HCT116 (cell line): ENCODE measurements around the gene C2CD3. TPM values are rescaled to one million over a fixed set of nuclear protein-coding genes. Genes with fewer than 3 reads are reported as not detected.

Source experiments
- ATAC-seq: fragments of 200-7000 bp; cut with Tn5 transposase; 2 replicates; pipeline ENCODE4 v1.9.1; 2020; ENCODE audit warnings: mild to moderate bottlenecking, moderate library complexity
- BruUV-seq: library from RNA; stranded (reverse); fragments of 400-500 nt; replicated peaks from 2 replicates; lab custom pipeline; 2021; lab: Mats Ljungman, UMichigan
- CTCF ChIA-PET: fragments of 300-600 bp; sonication (Branson Sonifier 250); formaldehyde crosslinking; loops from one replicate; lab custom pipeline; 2021; ENCODE audit warnings: antibody characterized with exemption; lab: Charles Lee
- POLR2A ChIA-PET: fragments of 300-600, 350-600 bp; sonication (Branson Sonifier 250); formaldehyde crosslinking; loops from one replicate; lab custom pipeline; 2021; ENCODE audit warnings: antibody characterized with exemption; lab: Charles Lee
- RAD21 ChIA-PET, 2 experiments: fragments of 300-600 bp; sonication (Branson Sonifier 250); formaldehyde crosslinking; loops; one replicate each; lab custom pipeline; 2023; ENCODE audit warnings: low total read pairs in 2 of 2; ENCODE audit not compliant: uncharacterized antibody in 2 of 2, unreplicated experiment in 2 of 2, low non-redundant PET in 1 of 2; lab: Charles Lee
- DNase-seq: peaks from one replicate; pipeline ENCODE4 v3.0.0-alpha.2; 2010; ENCODE audit warnings: low read depth, low spot score
- H2AFZ ChIP-seq: fragments of 200-600 bp; shearing (Covaris generic), sonication (generic); 2 replicates; pipeline ENCODE4 v1.6.1; 2017; ENCODE audit warnings: low read depth, mixed run types, mixed read lengths, antibody characterized with exemption, low read length; ENCODE audit not compliant: poor library complexity, severe bottlenecking
- H3K27ac ChIP-seq: 2 replicates; pipeline ENCODE4 v1.5.1; 2012; ENCODE audit warnings: low read depth, low read length
- H3K27me3 ChIP-seq: fragments of 200-600 bp; sonication (generic); 2 replicates; pipeline ENCODE4 v1.6.1; 2016; ENCODE audit warnings: mixed run types, low read length, mixed read lengths; ENCODE audit not compliant: insufficient read depth
- H3K36me3 ChIP-seq, 2 experiments: fragments of 200-500 bp in 1 of 2; fragments of 200-600 bp in 1 of 2; sonication (Bioruptor generic) in 1 of 2; sonication (generic) in 1 of 2; 2 replicates each; pipeline versions ENCODE4 v1.5.1 to v1.6.1; 2014 to 2016; ENCODE audit warnings: low read length in 2 of 2, inconsistent platforms in 1 of 2, mixed read lengths in 1 of 2, mixed run types in 1 of 2; ENCODE audit not compliant: insufficient read depth in 2 of 2, control insufficient read depth in 1 of 2
- H3K4me1 ChIP-seq, 2 experiments: fragments of 200-600 bp in 1 of 2; sonication (generic) in 1 of 2; 2 replicates each; pipeline versions ENCODE4 v1.5.1 to v1.6.1; 2012 to 2017; ENCODE audit warnings: low read length in 2 of 2, inconsistent platforms in 1 of 2, mild to moderate bottlenecking in 1 of 2, mixed read lengths in 1 of 2, mixed run types in 1 of 2, moderate library complexity in 1 of 2; ENCODE audit not compliant: insufficient read depth in 2 of 2, control insufficient read depth in 1 of 2
- H3K4me2 ChIP-seq: fragments of 200-600 bp; sonication (generic); 2 replicates; pipeline ENCODE4 v1.6.1; 2017; ENCODE audit warnings: mixed run types, low read length, mixed read lengths
- H3K4me3 ChIP-seq, 2 experiments: fragments of 200-600 bp in 1 of 2; sonication (generic) in 1 of 2; replicated peaks in 1 of 2; 2 replicates each; pipeline ENCODE4 v1.5.1; 2011 to 2016; ENCODE audit warnings: low read length in 2 of 2, control low read depth in 1 of 2, low read depth in 1 of 2, mild to moderate bottlenecking in 1 of 2, mixed read lengths in 1 of 2, mixed run types in 1 of 2
- H3K79me2 ChIP-seq: fragments of 200-600 bp; sonication (generic); 2 replicates; pipeline ENCODE4 v1.6.1; 2017; ENCODE audit warnings: mild to moderate bottlenecking, mixed run types, low read length, moderate library complexity, mixed read lengths; ENCODE audit not compliant: insufficient read depth
- H3K9ac ChIP-seq: fragments of 200-600 bp; sonication (generic); 2 replicates; pipeline ENCODE4 v1.6.1; 2016; ENCODE audit warnings: low read length, mixed read lengths
- H3K9me2 ChIP-seq: fragments of 200-600 bp; sonication (generic), shearing (Covaris generic); 2 replicates; pipeline ENCODE4 v1.6.1; 2017; ENCODE audit warnings: mixed run types, mild to moderate bottlenecking, moderate library complexity; ENCODE audit not compliant: insufficient read depth
- H3K9me3 ChIP-seq, 2 experiments: fragments of 200-500 bp in 1 of 2; fragments of 200-600 bp in 1 of 2; sonication (Bioruptor generic) in 1 of 2; sonication (generic) in 1 of 2; 2 replicates each; pipeline ENCODE4 v1.6.1; 2014 to 2017; ENCODE audit warnings: low read length in 2 of 2, mixed read lengths in 2 of 2, inconsistent platforms in 1 of 2, low read depth in 1 of 2, mild to moderate bottlenecking in 1 of 2, mixed run types in 1 of 2, moderate library complexity in 1 of 2; ENCODE audit not compliant: control insufficient read depth in 1 of 2, insufficient read depth in 1 of 2
- H4K20me1 ChIP-seq: fragments of 200-600 bp; sonication (generic), shearing (Covaris generic); 2 replicates; pipeline ENCODE4 v1.6.1; 2017; ENCODE audit warnings: mixed run types, mild to moderate bottlenecking, moderate library complexity; ENCODE audit not compliant: insufficient read depth
- ATF3 ChIP-seq: IDR thresholded peaks from 2 replicates; pipeline ENCODE4 v1.6.1; 2012
- CBX3 ChIP-seq: IDR thresholded peaks from 2 replicates; pipeline ENCODE4 v1.6.1; 2012; ENCODE audit warnings: low read depth
- CEBPB ChIP-seq: IDR thresholded peaks from 2 replicates; pipeline ENCODE4 v1.6.1; 2012; ENCODE audit warnings: low read depth
- FOSL1 ChIP-seq: IDR thresholded peaks from 2 replicates; pipeline ENCODE4 v1.6.1; 2012; ENCODE audit warnings: low read depth
- JUND ChIP-seq: IDR thresholded peaks from 2 replicates; pipeline ENCODE4 v1.6.1; 2012
- POLR2AphosphoS5 ChIP-seq: IDR thresholded peaks from 2 replicates; pipeline ENCODE4 v1.6.1; 2011; ENCODE audit warnings: mild to moderate bottlenecking, low read depth, low read length, moderate library complexity
- RAD21 ChIP-seq: IDR thresholded peaks from 2 replicates; pipeline ENCODE4 v1.6.1; 2012; ENCODE audit warnings: low read depth, mild to moderate bottlenecking
- SIN3A ChIP-seq: IDR thresholded peaks from 2 replicates; pipeline ENCODE4 v1.6.1; 2012; ENCODE audit warnings: low read depth
- SRF ChIP-seq: IDR thresholded peaks from 2 replicates; pipeline ENCODE4 v1.6.1; 2012; ENCODE audit warnings: low read depth
- TCF7L2 ChIP-seq: IDR thresholded peaks from 2 replicates; pipeline ENCODE4 v1.7.0; 2011; ENCODE audit warnings: borderline replicate concordance, inconsistent platforms; ENCODE audit not compliant: insufficient read depth, insufficient read length; ENCODE audit errors: extremely low read depth
- YY1 ChIP-seq: IDR thresholded peaks from 2 replicates; pipeline ENCODE4 v1.6.1; 2011; ENCODE audit warnings: low read length, low read depth, moderate library complexity, mild to moderate bottlenecking; ENCODE audit not compliant: insufficient replicate concordance; ENCODE audit errors: extremely low read depth
- ZBTB33 ChIP-seq: IDR thresholded peaks from 2 replicates; pipeline ENCODE4 v1.6.1; 2011; ENCODE audit warnings: mild to moderate bottlenecking, low read length, moderate library complexity; ENCODE audit not compliant: insufficient replicate concordance; ENCODE audit errors: extremely low read depth
- ZNF274 ChIP-seq: fragments of 200-500 bp; sonication (Bioruptor generic); IDR thresholded peaks from 2 replicates; pipeline ENCODE4 v1.6.1; 2014; ENCODE audit warnings: mild to moderate bottlenecking, low read depth, low read length, inconsistent platforms
- intact Hi-C: fragments of 100-400 bp; cut with micrococcal nuclease; formaldehyde crosslinking; loops from 2 replicates; pipeline ENCODE4 v1.10.0; 2022
- total RNA-seq: library from RNA; stranded (reverse); gene quantifications from one replicate; pipeline ENCODE4 v1.2.1, GENCODE V29; 2021; ENCODE audit not compliant: unreplicated experiment
- TF ChIP-seq, protein P1 (sequence below), 3 experiments: fragments of 200-600 bp in 1 of 3; sonication (generic) in 1 of 3; IDR thresholded peaks in 2 of 3; conservative IDR thresholded peaks in 1 of 3; 2 replicates each; pipeline ENCODE4 v1.5.1; 2012 to 2017; ENCODE audit warnings: low read depth in 2 of 3, low read length in 2 of 3, antibody characterized with exemption in 1 of 3, borderline replicate concordance in 1 of 3, control low read depth in 1 of 3, mild to moderate bottlenecking in 1 of 3, mixed read lengths in 1 of 3, mixed run types in 1 of 3, moderate library complexity in 1 of 3; ENCODE audit not compliant: insufficient read depth in 1 of 3
- TF ChIP-seq, protein P2 (sequence below): IDR thresholded peaks from 2 replicates; pipeline ENCODE4 v1.6.1; 2012; ENCODE audit warnings: low read depth

The C2CD3 gene
- total RNA-seq, 1 experiment from 2014 or later = 30.6 TPM

DNA sequence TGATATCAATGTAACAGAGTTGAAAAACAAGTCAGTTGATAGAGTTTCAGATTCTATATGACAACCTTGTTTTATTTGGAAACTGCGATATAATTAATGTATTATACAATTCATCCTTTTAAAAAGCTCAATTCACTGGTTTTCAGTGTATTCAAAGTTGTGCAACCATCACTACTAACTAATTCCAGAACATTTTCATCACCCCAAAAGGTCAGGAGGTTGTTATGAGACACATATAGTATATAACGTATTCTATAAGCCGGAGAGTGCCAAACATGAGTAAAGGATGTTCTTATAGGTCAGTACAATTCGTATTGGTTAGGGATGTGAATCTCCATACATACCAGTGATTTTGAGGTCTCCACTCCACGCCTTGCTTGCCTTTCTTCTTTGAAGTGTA lies 121.8 kb downstream of the C2CD3 start:
- intact Hi-C loops = no loop called here
- no peaks in the 10 kb centered on the region for H4K20me1 ChIP-seq
- no peak for ATAC-seq
- H3K27me3 ChIP-seq = no peaks in the 10 kb centered on the region
- CTCF ChIA-PET = no interaction called here
- H3K27ac ChIP-seq = no peak overlapping the region
- no peaks in the 10 kb centered on the region for H3K9me2 ChIP-seq
- no peak overlapping the region for H2AFZ ChIP-seq
- no peaks in the 10 kb centered on the region for H3K79me2 ChIP-seq
- H3K4me1 ChIP-seq = no peaks in the 10 kb centered on the region
- no peak overlapping the region for H3K4me3 ChIP-seq
- TF ChIP-seq CBX3 (no peak), FOSL1 (no peak), CEBPB (no peak), POLR2AphosphoS5 (no peak), RAD21 (no peak), YY1 (no peak), ZNF274 (no peak), SIN3A (no peak), JUND (no peak), TCF7L2 (no peak), ATF3 (no peak), ZBTB33 (no peak), SRF (no peak)
- TF ChIP-seq, protein P1, sequence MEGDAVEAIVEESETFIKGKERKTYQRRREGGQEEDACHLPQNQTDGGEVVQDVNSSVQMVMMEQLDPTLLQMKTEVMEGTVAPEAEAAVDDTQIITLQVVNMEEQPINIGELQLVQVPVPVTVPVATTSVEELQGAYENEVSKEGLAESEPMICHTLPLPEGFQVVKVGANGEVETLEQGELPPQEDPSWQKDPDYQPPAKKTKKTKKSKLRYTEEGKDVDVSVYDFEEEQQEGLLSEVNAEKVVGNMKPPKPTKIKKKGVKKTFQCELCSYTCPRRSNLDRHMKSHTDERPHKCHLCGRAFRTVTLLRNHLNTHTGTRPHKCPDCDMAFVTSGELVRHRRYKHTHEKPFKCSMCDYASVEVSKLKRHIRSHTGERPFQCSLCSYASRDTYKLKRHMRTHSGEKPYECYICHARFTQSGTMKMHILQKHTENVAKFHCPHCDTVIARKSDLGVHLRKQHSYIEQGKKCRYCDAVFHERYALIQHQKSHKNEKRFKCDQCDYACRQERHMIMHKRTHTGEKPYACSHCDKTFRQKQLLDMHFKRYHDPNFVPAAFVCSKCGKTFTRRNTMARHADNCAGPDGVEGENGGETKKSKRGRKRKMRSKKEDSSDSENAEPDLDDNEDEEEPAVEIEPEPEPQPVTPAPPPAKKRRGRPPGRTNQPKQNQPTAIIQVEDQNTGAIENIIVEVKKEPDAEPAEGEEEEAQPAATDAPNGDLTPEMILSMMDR (IDR thresholded peaks at IDR 0.05 in 2 of 3, conservative IDR thresholded peaks at IDR 0.05 in 1 of 3; ENCODE audit: borderline replicate concordance in 1 of 3, insufficient read depth in 1 of 3, low read depth in 2 of 3, low read length in 2 of 3) = no peak
- TF ChIP-seq, protein P2, sequence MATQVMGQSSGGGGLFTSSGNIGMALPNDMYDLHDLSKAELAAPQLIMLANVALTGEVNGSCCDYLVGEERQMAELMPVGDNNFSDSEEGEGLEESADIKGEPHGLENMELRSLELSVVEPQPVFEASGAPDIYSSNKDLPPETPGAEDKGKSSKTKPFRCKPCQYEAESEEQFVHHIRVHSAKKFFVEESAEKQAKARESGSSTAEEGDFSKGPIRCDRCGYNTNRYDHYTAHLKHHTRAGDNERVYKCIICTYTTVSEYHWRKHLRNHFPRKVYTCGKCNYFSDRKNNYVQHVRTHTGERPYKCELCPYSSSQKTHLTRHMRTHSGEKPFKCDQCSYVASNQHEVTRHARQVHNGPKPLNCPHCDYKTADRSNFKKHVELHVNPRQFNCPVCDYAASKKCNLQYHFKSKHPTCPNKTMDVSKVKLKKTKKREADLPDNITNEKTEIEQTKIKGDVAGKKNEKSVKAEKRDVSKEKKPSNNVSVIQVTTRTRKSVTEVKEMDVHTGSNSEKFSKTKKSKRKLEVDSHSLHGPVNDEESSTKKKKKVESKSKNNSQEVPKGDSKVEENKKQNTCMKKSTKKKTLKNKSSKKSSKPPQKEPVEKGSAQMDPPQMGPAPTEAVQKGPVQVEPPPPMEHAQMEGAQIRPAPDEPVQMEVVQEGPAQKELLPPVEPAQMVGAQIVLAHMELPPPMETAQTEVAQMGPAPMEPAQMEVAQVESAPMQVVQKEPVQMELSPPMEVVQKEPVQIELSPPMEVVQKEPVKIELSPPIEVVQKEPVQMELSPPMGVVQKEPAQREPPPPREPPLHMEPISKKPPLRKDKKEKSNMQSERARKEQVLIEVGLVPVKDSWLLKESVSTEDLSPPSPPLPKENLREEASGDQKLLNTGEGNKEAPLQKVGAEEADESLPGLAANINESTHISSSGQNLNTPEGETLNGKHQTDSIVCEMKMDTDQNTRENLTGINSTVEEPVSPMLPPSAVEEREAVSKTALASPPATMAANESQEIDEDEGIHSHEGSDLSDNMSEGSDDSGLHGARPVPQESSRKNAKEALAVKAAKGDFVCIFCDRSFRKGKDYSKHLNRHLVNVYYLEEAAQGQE = no peak
- 0 out of 4 replicates have a peak, but pooled peaks cover 2 to 8% of the 10 kb centered on the region in 2 experiments for H3K36me3 ChIP-seq
- no TSS peak for BruUV-seq
- H3K4me2 ChIP-seq = no peak overlapping the region
- RAD21 ChIA-PET = no interaction called here
- no peak overlapping the region for H3K9ac ChIP-seq
- no peak for DNase-seq
- POLR2A ChIA-PET = no interaction called here
- no peaks in the 10 kb centered on the region for H3K9me3 ChIP-seq
